Memory B cell (primary cell): ENCODE data around the gene HERC4.
A peak's percentile ranks its signal among the peaks of the same experiment; 100 is the strongest.
"Not testable (repeated sequence)": the region's sequence is repeated elsewhere in the genome, so short reads cannot be mapped to it uniquely, and the experiment has no call there.

Experiments
- ATAC-seq: fragments of 150-1000 bp; cut with Tn5 transposase; 2 replicates; pipeline ENCODE4 v1.10.0; 2021; ENCODE audit warnings: low read depth, mild to moderate bottlenecking, moderate library complexity
- DNase-seq, 2 donors: peaks; one replicate each; pipeline ENCODE4 v3.0.0; 2022; ENCODE audit warnings: low spot score in 2 of 2
- H3K27ac Mint-ChIP-seq: one replicate; pipeline ENCODE4 v1.8.0; 2022; ENCODE audit warnings: mild to moderate bottlenecking, moderate library complexity, mixed read lengths
- H3K27me3 Mint-ChIP-seq: one replicate; pipeline ENCODE4 v1.8.0; 2022; ENCODE audit warnings: mixed read lengths
- H3K36me3 Mint-ChIP-seq: one replicate; pipeline ENCODE4 v1.8.0; 2022; ENCODE audit warnings: mild to moderate bottlenecking, mixed read lengths
- H3K4me1 Mint-ChIP-seq: one replicate; pipeline ENCODE4 v1.8.0; 2022; ENCODE audit warnings: mixed read lengths
- H3K4me3 Mint-ChIP-seq: one replicate; pipeline ENCODE4 v1.8.0; 2022; ENCODE audit warnings: mild to moderate bottlenecking, moderate library complexity, mixed read lengths
- H3K9me3 Mint-ChIP-seq: one replicate; pipeline ENCODE4 v1.8.0; 2022; ENCODE audit warnings: mixed read lengths

Gene HERC4

DNA sequence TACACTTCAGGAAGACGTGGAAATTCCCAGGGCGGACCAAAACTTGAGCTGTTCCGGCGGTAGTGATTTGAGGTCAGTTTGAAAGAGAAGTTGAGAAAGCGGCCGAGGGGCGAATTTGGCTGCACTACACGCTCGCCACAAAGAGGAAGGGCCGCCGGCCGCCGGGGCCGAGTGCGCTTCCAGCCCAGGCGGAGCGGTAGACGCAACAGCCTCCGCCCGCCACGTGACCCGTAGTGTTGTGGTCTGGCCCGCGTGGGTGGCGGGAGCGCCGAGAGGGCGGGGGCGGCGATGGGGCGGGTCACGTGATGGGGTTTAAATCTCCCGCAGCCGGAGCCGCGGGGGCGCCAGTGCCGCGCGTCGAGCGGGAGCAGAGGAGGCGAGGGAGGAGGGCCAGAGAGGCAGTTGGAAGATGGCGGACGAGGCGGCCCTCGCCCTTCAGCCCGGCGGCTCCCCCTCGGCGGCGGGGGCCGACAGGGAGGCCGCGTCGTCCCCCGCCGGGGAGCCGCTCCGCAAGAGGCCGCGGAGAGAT is 190.7 kb downstream of the HERC4 start, which contains the start of gene SIRT1:
TSS of gene SIRT1 (plus strand) at position 344 of the 529 bp plus-strand sequence. CDS start at position 410, 66 bp downstream.
- ATAC-seq (peak; percentile 79), DNase-seq (peak; percentile 86 to 95)
- peak within 1 kb of the TSS; percentile 97 for H3K4me3 Mint-ChIP-seq
- H3K27me3 Mint-ChIP-seq = no peaks in the 10 kb centered on the region
- H3K4me1 Mint-ChIP-seq = peaks cover 13% of the 10 kb centered on the region
- H3K9me3 Mint-ChIP-seq = no peaks in the 10 kb centered on the region
- peaks cover 9% of the 10 kb centered on the region for H3K36me3 Mint-ChIP-seq
- H3K27ac Mint-ChIP-seq = peak within 1 kb of the TSS; percentile 98

GRCh38 chr10:67883710-67884312 is 191.3 kb downstream of the HERC4 start:
- H3K4me1 Mint-ChIP-seq = peaks cover 11% of the 10 kb centered on the region
- H3K27me3 Mint-ChIP-seq = no peaks in the 10 kb centered on the region
- H3K36me3 Mint-ChIP-seq = peaks cover 8% of the 10 kb centered on the region
- peak overlapping the region; percentile 98 for H3K27ac Mint-ChIP-seq
- peak overlapping the region; percentile 97 for H3K4me3 Mint-ChIP-seq
- ATAC-seq (no peak), DNase-seq (no peak)
- H3K9me3 Mint-ChIP-seq = no peaks in the 10 kb centered on the region

GRCh38 chr10:67878133-67878532 is 196.9 kb downstream of the HERC4 start:
- DNase-seq = no peak
- H3K4me1 Mint-ChIP-seq = no peaks in the 10 kb centered on the region
- H3K36me3 Mint-ChIP-seq = no peaks in the 10 kb centered on the region
- H3K27ac Mint-ChIP-seq = no peak overlapping the region
- no peaks in the 10 kb centered on the region for H3K9me3 Mint-ChIP-seq
- no peak overlapping the region for H3K4me3 Mint-ChIP-seq
- no peaks in the 10 kb centered on the region for H3K27me3 Mint-ChIP-seq
- ATAC-seq = no peak

DNA sequence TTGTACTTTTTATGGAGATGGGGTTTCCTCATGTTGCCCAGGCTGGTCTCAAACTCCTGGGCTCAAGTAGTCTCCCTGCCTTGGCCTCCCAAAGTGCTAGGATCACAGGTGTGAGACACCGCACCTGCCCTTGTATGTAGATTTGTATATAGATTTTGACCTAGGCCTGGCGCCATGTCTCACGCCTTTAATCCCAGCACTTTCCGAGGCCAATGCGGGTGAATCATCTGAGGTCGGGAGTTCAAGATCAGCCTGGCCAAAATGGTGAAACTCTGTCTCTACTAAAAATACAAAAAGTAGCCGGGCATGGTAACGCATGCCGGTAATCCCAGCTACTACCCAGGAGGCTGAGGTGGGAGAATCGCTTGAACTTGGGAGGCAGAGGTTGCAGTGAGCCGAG is 197.7 kb downstream of the HERC4 start:
- ATAC-seq, H3K4me1 Mint-ChIP-seq, DNase-seq, H3K9me3 Mint-ChIP-seq, H3K36me3 Mint-ChIP-seq, H3K4me3 Mint-ChIP-seq, H3K27me3 Mint-ChIP-seq, H3K27ac Mint-ChIP-seq: not testable (repeated sequence)

GRCh38 chr10:67875340-67876238 is 199.5 kb downstream of the HERC4 start:
- Mint-ChIP-seq H3K9me3 (no peaks in the 10 kb centered on the region), H3K36me3 (no peaks in the 10 kb centered on the region), H3K27ac (no peak overlapping the region), H3K4me3 (no peak overlapping the region), H3K4me1 (no peaks in the 10 kb centered on the region), H3K27me3 (no peaks in the 10 kb centered on the region)
- no peak for DNase-seq
- ATAC-seq = no peak
